Hindlimb muscle (tissue), 1 donor: ENCODE results near the gene XYLT1. TPM values are rescaled to one million over a fixed set of nuclear protein-coding genes. Genes with fewer than 3 reads are reported as not detected.

Source experiments
- DNase-seq: peaks from one replicate; pipeline ENCODE4 v3.0.0-alpha.2; 2013
- polyA plus RNA-seq: library from polyadenylated mRNA; unstranded; fragments of 120-200 nt; gene quantifications from one replicate; pipeline ENCODE4 v1.2.1, GENCODE V29; 2013; ENCODE audit not compliant: insufficient read length

Gene XYLT1
- polyA plus RNA-seq, 1 donor = 6.4 TPM

DNA sequence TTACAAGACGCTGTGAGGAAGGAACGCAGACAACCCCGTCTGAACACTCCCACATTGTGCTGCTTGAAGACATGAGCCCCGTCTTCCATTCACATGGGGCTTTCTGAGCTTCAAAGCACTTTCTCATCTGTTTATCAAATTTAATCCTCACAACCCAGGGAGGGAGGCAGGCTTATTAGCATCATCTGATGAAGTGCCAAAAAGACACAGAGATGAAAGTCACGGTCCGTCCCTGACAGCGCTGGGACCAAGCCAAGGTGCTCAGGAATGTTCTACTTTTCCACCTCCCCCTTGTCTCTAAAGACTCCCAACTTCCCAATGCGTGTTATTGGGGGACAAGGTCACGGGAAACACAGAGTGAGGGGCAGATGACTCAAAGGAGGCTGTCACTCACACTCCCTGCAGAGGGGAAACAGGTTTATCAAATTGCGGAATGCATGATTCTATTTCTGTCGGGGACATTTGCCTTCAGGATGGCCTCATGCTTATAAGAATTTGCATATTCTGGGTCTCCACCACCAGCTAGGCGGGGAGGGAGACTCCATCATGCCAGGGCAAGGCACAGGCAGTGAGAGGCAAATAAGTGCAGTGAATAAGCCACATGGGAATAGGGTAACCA is 10.7 kb downstream of the XYLT1 start:
- no peak for DNase-seq

DNA sequence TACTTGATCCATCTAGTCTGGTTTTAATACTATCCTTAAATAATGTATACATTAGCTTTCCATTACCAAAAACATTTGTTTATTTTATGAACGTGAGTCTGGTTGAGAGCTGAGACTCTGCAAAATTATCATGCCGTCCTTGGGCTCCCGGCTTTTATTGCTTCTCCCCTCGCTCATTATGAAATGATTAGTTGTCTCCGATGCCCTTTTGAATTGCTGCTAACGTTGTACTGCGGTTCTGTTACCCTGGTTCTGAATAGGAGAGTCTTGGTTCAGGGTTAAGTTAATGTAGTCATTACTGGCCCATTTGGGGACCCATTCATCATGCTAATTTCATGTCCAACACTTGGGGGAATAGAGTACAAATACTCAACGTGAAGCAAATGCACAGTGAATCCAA is 12.8 kb downstream of the XYLT1 start:
- no peak for DNase-seq

DNA sequence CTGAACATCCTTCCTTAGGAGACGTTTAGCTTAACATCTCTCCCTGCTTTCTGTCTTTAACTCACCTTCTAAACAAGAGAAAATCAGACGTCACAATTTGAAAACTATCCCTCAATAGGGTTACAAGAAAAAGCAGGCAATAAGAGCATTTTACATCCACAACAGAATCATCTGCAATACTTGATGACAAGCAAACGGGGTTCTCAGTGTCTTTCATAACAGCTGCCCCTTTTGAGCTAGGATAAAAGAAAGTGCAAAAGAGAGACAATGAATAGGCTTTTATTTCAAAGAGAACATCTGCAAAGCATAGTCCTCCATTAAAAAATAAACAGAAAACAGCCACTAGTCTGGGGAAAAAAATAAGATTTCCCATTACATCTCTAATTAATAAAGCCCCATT is 13.2 kb downstream of the XYLT1 start:
- DNase-seq = no peak

DNA sequence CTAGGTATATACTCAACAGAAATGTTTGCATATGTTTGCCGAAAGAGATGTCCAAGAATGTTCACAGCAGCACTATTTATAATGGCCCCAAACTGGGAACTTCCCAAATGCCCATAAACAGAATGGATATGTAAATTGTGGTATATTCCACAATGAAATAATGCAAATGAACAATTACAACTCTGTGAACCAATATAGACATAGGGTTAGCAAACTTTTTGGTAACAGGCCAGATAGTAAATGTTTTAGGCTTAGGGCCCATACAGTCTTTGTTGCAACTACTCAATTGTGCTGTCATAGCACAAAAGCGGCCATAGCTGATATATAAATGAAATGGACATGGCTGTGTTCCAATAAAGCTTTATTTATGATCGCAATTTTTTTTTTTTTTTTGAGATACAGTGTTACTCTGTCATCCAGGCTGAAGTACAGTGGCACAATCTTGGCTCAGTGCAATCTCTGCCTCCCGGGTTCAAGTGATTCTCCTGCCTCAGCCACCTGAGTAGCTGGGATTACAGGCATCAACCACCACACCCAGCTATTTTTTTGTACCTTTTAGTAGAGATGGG is 16.5 kb downstream of the XYLT1 start:
- DNase-seq = no peak

DNA sequence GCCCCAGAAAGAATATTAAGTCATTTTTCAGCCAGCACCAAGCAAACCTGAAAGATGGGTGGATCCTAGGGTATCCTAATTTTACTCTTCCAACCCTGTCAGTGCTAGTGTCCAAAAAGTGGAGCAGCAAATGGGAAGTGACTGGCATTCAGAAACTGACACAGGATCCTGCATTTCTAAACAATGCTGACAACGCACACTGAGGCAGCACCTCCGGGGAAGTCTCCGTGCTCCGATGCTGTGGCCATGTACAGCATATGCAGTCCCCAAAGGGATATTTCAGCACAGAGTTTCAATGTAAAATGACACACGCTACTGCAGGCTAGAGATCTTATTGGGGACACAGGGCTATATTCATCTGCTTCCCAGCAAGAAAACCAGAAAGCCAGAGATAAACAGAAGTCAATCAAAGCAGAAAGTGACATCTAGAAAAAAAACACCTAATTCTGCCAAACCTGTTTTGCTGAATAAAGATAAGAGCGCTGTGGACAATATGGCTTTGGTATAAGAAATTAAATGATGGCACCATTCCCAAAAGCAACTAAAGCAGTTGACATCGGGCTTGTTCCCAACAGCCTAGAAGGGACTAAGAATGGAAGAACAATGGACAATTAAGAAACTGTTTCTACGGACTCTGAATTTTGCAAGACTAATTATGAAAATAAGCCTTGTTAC is 17.3 kb downstream of the XYLT1 start:
- DNase-seq = no peak

DNA sequence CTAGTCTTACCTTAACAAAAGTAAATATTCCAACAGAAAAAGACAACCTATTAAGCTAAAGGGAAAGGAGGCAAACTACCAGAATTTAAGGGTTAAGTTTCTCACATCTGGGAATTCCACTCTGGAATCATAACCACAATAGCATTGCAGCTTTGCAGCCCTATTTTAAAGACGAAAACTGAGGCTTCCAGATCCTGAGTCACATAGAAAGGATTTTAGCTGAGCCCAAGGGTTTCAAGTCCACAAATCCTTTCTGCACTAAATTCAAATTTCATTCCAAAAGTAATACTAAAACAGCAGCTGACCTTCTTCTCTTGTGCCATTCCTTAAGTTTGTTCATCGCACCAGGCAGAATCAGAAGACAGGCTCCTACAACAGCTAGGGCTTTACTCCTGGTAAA is 17.8 kb downstream of the XYLT1 start:
- DNase-seq = no peak

DNA sequence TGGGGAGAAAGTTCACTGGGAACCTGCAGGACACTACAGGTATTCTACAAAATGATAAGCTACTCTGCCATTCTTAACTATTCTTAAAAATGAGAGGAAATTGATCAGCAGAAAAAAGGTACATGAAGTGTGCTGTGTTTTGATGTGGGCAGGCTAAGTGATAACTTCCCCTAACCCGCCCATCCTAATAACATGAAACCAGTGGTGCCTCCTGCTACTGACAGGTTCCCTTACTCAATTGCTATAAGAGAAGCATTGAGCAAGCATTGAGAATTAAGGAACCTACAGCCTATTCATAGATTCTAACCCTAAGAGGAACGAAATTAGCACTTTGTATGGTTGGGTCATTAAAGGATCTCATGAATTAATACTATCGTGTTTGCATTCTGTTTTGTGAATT is 18.9 kb downstream of the XYLT1 start:
- DNase-seq = no peak

DNA sequence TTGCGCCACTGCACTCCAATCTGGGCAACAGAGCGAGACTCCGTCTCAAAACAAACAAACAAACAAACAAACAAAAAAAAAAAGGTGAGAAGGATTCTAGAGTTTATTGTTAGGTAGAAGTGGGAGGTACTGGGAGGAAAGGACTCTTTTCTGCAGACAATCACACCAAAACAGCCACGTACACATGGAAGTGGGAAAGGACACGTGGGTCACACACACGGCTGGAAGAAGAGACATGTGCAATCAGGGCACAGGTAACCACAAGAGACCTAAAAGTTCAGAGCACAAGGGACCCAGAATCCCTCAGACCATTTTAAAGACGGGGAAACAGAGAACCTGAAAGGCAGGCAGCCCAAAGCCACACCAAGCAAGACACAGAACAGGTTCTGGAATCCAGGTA is 20.5 kb downstream of the XYLT1 start:
- no peak for DNase-seq

DNA sequence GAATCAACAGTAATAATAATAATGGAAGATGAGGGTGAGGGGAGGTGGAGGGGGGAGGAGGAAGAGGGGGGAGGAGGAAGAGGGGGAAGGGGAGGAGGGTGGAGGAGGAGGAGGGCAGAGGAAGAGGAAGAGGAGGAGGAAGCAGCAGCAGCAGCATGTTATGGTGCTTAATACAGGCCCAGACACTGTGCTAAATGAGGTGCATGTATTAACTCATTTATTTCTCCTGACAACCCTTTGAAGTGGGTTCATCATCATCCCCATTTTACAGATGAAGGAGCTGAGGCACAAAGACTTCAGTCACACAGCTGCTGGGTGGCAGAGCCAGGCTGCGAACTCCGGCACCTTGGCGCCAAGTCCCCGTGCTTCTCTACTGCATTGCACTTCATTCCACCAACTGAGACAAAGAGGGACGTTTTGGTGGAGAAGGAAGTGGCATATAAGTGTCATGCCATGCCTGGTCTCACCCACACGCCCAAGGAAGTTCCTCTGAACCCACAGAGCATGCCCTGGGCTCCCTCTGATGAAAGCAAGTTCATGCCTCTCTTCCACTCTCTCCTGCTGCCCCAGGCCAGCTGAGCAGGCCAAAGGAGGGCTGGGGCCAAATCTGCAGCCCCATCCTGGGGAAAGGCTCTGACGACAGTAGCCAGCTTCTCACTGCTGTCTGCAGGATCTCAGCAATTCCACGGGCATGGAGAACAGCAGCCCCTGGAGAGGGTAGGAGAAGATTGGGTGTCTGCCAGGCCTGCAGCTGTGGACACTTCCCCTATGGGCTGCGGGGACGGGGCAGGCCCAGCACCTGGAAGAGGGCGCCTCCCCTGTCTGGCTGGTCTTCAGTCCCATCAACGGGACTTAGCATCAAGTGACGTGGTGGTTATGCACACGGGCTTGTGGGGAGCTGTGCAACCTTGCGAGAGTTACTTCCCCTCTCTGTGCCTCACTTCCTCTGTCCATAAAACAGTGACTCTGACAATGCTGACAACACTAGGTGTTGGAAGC is 21.8 kb downstream of the XYLT1 start:
- no peak for DNase-seq

DNA sequence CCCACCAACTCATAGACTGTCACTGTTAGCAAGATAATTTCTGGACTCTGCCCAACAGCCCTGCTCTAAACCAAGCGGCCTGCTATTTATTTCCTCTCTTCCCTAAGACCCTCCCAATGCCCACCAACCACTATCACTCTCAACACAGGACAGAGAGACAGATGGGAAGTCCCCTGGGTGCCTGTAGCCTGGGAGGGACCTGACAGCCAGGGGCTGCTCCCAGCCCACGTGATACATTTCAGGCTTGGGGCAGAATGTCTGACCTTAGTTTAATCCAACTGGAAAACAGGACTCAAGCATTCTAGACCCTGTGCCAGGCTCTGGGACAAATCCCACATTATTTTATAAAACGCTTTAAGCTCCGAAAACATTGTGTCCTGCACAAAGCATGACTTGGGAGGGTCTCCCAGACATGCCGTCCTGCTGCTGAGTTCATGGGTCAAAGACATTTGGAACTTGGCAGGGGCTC is 23.6 kb downstream of the XYLT1 start:
- no peak for DNase-seq

DNA sequence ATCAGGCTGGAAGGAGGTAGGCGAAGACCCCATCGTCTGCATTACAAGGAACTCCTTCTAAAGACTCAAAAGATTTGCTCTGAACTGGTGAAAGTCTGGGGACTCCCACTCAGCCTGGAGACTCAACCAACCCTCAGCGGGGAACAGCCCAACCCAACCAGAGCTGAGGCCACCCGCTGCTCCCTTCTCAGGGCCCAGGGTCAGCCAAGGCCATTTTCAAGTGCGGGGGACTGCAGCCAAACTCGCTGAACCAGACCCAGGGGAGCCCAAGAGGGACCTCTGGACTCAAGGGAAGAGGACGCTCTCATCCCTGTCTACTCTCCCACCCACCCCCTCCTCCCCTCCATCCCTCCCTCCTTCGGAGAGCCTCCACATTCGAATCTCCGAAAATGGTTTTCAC is 24.1 kb downstream of the XYLT1 start:
- DNase-seq = no peak

DNA sequence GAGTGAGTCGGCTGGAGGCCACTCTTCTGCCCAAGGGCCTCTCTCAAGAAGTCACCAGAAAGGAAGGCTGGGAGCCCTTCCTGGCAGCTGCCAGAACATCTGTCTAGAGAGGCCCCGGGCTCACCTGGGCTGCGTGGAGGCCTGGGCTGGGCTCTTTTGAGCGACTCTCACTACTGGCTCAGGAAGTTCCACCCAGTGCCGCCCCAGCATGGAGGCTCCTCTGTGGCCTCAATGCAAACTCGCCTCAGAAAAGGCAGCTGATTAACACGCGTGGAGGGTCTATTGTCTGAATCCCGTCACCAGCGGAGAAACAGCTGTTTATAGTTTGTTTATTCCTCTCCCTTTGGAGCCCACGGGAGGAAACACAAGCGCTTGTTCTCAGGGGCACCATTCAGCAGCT is 25.3 kb downstream of the XYLT1 start:
- DNase-seq = no peak

DNA sequence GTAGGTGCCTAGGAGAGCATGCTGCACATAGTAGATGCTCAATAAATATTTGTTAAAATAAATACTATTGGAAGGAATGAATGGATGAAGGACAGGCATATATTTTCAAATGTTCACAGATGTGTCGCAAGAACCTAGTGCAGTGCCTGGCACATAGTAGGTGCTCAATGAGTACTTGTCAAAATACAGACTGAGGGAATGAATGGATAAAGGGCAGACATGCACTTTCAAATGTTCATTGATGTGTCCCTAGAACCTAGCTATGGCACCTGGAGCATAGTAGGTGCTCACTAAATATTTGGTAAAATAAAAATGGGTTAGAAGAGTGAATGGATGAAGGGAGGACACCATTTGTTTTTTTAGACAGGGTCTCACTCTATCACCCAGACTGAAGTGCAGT is 26.1 kb downstream of the XYLT1 start:
- DNase-seq = no peak

DNA sequence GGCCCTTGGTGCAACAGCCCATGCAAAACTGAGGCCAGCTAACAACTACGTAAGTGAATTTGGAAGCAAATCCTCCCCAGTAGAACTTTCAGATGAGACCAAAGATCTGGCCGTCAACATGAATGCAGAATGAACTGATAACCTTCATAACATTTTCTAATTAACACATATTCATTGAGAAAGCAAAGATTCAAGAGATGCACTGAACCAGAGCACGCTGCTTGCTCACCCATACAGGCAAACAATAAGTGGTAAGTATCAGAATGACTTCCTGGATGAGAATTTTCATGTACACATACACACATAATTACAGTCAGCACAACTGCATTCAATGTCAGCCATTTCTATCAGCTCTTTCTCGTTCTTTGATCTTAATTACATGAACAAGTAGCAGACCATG is 30.6 kb downstream of the XYLT1 start:
- DNase-seq = no peak

DNA sequence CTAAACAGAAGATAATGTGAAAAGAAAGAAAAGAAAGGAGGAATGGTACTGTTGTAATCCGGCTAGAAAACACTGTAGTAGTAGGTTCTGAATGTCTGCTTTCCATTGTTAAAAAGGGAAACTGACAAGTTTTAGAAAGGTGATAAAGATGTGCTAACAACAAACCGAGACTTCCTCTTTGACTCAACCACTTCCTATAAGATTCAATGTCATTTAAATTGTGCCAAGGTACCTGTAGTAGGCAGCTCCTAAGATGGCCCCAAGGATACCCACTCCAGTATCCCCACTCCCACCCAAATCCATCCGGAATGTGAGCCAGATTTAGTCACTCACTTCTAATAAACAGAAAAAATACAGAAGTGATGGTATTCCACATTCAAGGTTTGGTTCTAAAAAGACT is 31.2 kb downstream of the XYLT1 start:
- DNase-seq = no peak

DNA sequence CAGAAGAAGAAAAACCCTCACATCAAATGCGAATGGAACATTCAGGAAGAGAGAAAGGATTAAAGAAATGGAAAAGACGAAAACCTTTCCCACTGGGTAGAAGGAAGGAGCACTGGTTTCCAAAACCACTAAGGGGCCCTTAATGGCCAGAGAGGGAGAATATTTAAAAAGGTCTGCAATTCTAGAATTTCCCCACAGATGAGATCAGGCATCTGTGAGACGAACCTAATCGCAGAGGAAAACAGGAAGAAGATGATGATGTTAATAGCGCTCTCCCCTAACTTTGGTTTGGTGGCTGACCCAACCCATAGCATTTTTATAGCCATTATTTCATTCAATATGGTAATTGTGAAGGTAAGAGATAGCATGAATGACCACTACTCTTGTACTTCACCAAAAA is 32.8 kb downstream of the XYLT1 start:
- DNase-seq = no peak

DNA sequence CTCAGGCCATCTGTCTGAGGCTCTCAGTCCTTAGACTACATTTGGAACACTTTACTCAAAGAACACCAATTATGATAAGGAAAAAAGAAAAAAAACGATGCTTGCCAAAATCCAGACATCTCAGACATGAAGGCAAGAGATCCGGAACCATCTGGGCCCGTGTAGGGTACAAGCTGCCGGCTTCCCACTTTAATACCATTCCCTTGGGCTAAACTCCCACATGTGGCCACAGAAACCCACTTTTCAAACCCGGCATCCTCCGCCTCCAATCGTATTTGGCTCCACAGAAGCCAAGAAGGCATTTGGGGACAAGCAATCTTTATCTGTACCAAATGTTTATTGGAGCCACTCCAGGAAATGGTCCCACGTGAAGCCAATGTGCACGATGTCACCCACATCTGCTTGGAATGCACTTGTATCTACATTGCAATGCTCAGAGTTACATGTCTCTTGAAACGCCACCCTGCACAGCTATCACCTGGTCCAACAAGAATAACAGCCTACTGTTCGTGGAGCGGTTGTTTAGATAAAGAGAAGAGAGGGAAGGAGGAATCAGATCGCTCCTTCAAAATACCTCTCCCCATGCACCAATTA is 33.5 kb downstream of the XYLT1 start:
- no peak for DNase-seq

DNA sequence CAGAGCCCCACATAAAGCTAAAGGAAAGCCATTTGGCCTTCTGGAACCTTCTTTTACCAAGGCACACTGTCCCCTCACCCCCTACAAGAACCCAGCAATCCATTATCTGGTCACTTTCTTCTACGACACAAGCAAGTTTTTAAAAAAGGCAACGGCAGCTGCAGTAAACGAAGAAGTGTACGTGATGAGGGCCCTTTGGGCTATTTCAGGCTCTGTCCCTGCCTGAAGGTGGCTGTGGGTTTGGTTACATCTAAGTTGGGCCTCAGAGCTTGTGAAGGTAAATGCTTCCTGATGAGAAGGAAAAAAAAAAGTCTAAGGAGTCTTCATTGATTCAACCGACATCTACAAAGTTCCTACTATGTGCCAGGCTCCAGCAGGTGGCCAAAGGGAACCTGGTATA is 35.4 kb downstream of the XYLT1 start:
- DNase-seq = no peak

DNA sequence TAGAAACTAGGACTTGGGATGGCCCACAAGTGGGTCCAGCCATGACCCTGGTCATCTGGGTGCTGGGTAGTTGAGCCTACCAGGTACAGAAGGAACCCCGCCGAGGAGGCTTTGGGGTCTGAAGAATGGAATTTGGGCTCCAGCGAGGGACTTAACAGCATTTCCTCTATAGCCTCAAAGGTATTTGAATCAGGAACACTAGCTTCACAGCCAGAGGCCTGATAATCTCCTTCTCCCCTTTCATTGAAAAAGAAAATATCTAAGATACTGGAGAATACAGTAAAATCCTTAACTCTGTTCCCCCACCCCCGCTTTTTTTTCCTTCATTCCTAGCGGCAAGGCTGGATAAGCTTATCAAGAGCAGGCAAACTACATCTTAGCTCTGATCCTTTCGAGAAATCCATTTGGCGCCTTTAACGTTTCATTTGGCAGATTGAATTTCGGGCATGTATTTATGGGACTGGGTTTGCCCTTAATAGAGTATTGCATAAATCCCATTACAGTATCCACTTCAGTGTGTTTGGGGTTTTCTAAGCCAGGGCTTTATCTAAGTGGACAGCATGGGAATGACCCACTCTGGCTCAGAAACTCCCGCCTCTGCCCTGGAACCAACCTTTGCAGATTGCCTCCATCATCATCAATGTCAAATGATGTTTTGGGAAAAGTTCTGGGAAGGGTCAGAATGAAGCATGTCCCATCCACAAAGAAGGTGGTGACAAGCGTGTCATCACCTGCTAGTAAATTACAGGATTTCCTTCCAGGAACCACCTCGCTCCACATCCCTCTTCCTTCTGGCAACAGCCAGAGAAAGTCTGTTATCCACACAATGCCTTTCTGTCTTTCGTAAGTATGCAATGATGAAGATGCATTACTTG is 36.9 kb downstream of the XYLT1 start:
- DNase-seq = no peak

DNA sequence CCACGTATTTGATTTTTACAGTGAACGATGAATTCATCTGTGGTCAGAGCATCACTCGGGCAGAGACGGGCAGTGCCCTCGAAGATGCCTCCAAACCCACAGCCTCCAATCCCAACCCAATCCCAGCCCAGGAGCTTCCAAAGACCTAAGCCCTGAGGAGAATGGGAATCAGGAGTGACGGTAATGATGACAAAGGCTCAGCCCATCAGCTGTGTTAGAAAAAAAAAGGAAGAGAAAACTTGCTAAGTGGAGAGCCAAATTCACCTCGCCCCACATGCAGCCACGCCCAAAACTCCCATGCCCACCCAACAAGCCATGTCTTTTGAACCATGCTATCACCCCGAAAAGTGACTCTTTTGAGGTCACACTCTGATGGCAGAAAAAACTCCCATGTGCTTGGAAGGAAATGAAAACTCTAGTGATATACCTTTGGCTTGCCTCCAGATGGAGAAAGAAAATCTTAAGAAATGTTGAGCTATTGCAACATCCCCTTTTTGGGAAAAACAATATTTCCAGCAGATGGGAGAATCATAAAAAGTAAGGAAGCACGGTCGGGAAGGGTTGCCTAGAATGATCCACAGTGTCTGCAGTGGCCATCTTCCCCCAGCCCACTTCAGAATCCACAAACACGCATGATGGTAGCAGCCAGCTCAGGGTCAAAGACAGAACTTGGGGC is 37.7 kb downstream of the XYLT1 start:
- no peak for DNase-seq
